ENCODE measurements around the gene HRH3. TPM values are rescaled to one million over a fixed set of nuclear protein-coding genes. Genes with fewer than 3 reads are reported as not detected.

Gene HRH3
- total RNA-seq (not detected), polyA plus RNA-seq (not detected), total RNA-seq (not detected)

- no peak within 1 kb of the TSS for H3K27ac Mint-ChIP-seq
- peak within 1 kb of the TSS in 9 of 10 donors; percentile 20 to 83 (median 47) for H3K4me3 Mint-ChIP-seq
- peaks cover 0 to 5% (median 3%) of the 10 kb centered on the region in 7 donors for H3K4me1 Mint-ChIP-seq
- ChIA-PET POLR2A (no interaction called here), CTCF (no interaction called here)
- Histone ChIP-seq H3K36me3 (ENCODE audit: control insufficient read depth in 2 of 3, insufficient read depth in 3 of 3, low read length in 3 of 3) (no peaks in the 10 kb centered on the region), H3K4me1 (ENCODE audit: control insufficient read depth in 2 of 2, insufficient read depth in 2 of 2, low read length in 2 of 2) (no peaks in the 10 kb centered on the region), H3K27me3 (ENCODE audit: control insufficient read depth in 2 of 2, insufficient read depth in 2 of 2, low read length in 2 of 2) (peaks cover 0 to 24% of the 10 kb centered on the region in 2 donors), H3K4me3 (ENCODE audit: low read length) (no peak within 1 kb of the TSS), H3K9me3 (ENCODE audit: control insufficient read depth in 2 of 3, low read length in 3 of 3) (no peaks in the 10 kb centered on the region), H3K27ac (ENCODE audit: low read depth, low read length) (no peak within 1 kb of the TSS)
- peak in 8 of 9 donors; percentile 25 to 69 (median 47) for DNase-seq
- H3K36me3 Mint-ChIP-seq, result no peaks in the 10 kb centered on the region
- peak; percentile 87 for ATAC-seq
- H3K9me3 Mint-ChIP-seq, result no peaks in the 10 kb centered on the region
- intact Hi-C loops (cut with micrococcal nuclease), result loop anchor here (1.0 to 2.0 kb wide), 2 partner anchors 18 to 19 kb away; partner anchors contain the start of gene OSBPL2 (in 2 of the 2)
- peaks cover 17 to 52% (median 30%) of the 10 kb centered on the region in 5 donors for H3K27me3 Mint-ChIP-seq
Measured at GRCh38 chr20:62219992-62220665, at the start of gene HRH3. TSS of gene HRH3 (minus strand) at chr20:62220278. CDS start at chr20:62219970, 308 bp downstream.

DNA sequence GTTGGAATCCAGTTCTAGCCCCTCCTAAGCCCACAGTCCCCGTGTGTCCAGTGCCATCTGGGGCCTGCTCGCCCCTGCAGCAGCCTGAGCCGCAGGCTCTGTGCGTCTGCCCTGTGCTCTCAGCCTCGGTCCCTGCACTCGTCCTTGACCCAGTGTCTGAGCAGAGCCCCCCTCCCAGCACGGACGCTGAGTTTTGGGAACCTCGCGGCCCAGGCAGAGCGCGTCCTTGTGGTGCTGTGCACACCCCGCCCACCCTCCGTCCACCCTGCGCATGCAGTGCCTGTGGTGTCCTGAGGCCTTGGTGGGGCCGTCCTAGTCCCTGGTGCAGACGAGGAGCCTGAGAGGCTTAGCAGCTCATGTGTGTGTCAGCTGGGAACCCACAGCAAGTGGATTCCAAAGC lies 49.8 kb upstream of the HRH3 start:
- Histone ChIP-seq H3K36me3 (ENCODE audit: control insufficient read depth in 2 of 3, insufficient read depth in 3 of 3, low read length in 3 of 3) (peaks cover 7 to 82% (median 13%) of the 10 kb centered on the region in 3 experiments), H3K4me1 (ENCODE audit: control insufficient read depth in 2 of 2, insufficient read depth in 2 of 2, low read length in 2 of 2) (no peaks in the 10 kb centered on the region), H3K9me3 (ENCODE audit: control insufficient read depth in 2 of 3, low read length in 3 of 3) (no peaks in the 10 kb centered on the region), H3K27me3 (ENCODE audit: control insufficient read depth in 2 of 2, insufficient read depth in 2 of 2, low read length in 2 of 2) (no peaks in the 10 kb centered on the region), H3K4me3 (ENCODE audit: low read length) (no peak overlapping the region), H3K27ac (ENCODE audit: low read depth, low read length) (no peak overlapping the region)
- Mint-ChIP-seq H3K4me1 (peaks cover 0 to 2% (median 0%) of the 10 kb centered on the region in 7 donors), H3K9me3 (peaks cover 0 to 1% (median 0%) of the 10 kb centered on the region in 11 donors), H3K36me3 (peaks cover 17 to 52% (median 21%) of the 10 kb centered on the region in 5 donors), H3K27ac (no peak overlapping the region), H3K27me3 (no peaks in the 10 kb centered on the region), H3K4me3 (no peak overlapping the region)
- intact Hi-C loops (cut with micrococcal nuclease), result no loop called here
- no peak for ATAC-seq
- no peak for DNase-seq
- ChIA-PET CTCF (no interaction called here), POLR2A (no interaction called here)

GRCh38 chr20:62269378-62269777 lies 49.3 kb upstream of the HRH3 start:
- H3K27me3 ChIP-seq (ENCODE audit: control insufficient read depth in 2 of 2, insufficient read depth in 2 of 2, low read length in 2 of 2), result no peaks in the 10 kb centered on the region
- Mint-ChIP-seq H3K4me1 (peaks cover 0 to 1% (median 0%) of the 10 kb centered on the region in 7 donors), H3K27ac (no peak overlapping the region), H3K27me3 (no peaks in the 10 kb centered on the region), H3K36me3 (peaks cover 20 to 55% (median 26%) of the 10 kb centered on the region in 5 donors), H3K9me3 (peaks cover 0 to 1% (median 0%) of the 10 kb centered on the region in 11 donors), H3K4me3 (no peak overlapping the region)
- no peak overlapping the region for H3K4me3 ChIP-seq (ENCODE audit: low read length)
- no peaks in the 10 kb centered on the region for H3K9me3 ChIP-seq (ENCODE audit: control insufficient read depth in 2 of 3, low read length in 3 of 3)
- H3K4me1 ChIP-seq (ENCODE audit: control insufficient read depth in 2 of 2, insufficient read depth in 2 of 2, low read length in 2 of 2), result no peaks in the 10 kb centered on the region
- ATAC-seq, result no peak
- peaks cover 7 to 84% (median 13%) of the 10 kb centered on the region in 3 experiments for H3K36me3 ChIP-seq (ENCODE audit: control insufficient read depth in 2 of 3, insufficient read depth in 3 of 3, low read length in 3 of 3)
- DNase-seq, result no peak
- intact Hi-C loops (cut with micrococcal nuclease), result no loop called here
- CTCF ChIA-PET, result no interaction called here
- POLR2A ChIA-PET, result no interaction called here
- H3K27ac ChIP-seq (ENCODE audit: low read depth, low read length), result no peak overlapping the region

DNA sequence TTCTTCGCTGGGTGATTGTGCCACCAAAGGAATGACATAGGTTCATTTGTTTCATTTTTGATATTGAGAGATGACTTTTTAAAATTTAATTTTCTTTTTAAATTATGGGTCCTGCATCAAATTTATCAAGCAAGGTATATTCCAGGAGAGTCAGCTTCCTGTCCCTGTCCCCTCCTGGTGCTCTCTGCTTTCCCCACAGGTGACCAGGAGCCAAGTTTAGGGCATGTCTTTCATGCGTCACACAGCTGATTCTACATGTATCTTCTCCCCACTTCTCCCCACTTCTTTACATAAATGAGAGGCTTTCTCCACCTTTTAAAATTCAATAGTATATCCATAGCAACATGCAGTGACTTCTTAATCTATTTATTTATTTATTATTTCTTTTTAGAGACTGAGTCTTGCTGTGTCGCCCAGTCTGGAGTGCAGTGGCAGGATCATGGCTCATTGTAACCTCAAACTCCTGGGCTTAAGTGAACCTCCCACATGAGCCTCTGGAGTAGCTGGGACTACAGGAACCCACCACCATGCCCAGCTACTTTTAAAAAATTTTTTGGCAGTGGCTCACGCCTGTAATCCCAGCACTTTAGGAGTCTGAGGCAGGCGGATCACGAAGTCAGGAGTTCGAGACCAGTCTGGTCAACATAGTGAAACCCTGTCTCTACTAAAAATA lies 48.3 kb upstream of the HRH3 start:
- CTCF ChIA-PET, result no interaction called here
- intact Hi-C loops (cut with micrococcal nuclease), result no loop called here
- POLR2A ChIA-PET, result no interaction called here
- Histone ChIP-seq H3K27ac (ENCODE audit: low read depth, low read length) (no peak overlapping the region), H3K27me3 (ENCODE audit: control insufficient read depth in 2 of 2, insufficient read depth in 2 of 2, low read length in 2 of 2) (no peaks in the 10 kb centered on the region), H3K4me1 (ENCODE audit: control insufficient read depth in 2 of 2, insufficient read depth in 2 of 2, low read length in 2 of 2) (no peaks in the 10 kb centered on the region), H3K9me3 (ENCODE audit: control insufficient read depth in 2 of 3, low read length in 3 of 3) (no peaks in the 10 kb centered on the region), H3K4me3 (ENCODE audit: low read length) (no peak overlapping the region), H3K36me3 (ENCODE audit: control insufficient read depth in 2 of 3, insufficient read depth in 3 of 3, low read length in 3 of 3) (peaks cover 4 to 84% (median 13%) of the 10 kb centered on the region in 3 experiments)
- DNase-seq (no peak), ATAC-seq (no peak)
- H3K27ac Mint-ChIP-seq, result no peak overlapping the region
- H3K9me3 Mint-ChIP-seq, result peaks cover 0 to 1% (median 0%) of the 10 kb centered on the region in 11 donors
- no peaks in the 10 kb centered on the region for H3K4me1 Mint-ChIP-seq
- H3K4me3 Mint-ChIP-seq, result no peak overlapping the region
- H3K27me3 Mint-ChIP-seq, result no peaks in the 10 kb centered on the region
- peaks cover 12 to 53% (median 24%) of the 10 kb centered on the region in 5 donors for H3K36me3 Mint-ChIP-seq

- CTCF ChIA-PET, result no interaction called here
- POLR2A ChIA-PET, result no interaction called here
- H3K27ac Mint-ChIP-seq, result no peak overlapping the region
- DNase-seq (no peak), ATAC-seq (no peak)
- no peak overlapping the region for H3K27ac ChIP-seq (ENCODE audit: low read depth, low read length)
- no peaks in the 10 kb centered on the region for H3K4me1 ChIP-seq (ENCODE audit: control insufficient read depth in 2 of 2, insufficient read depth in 2 of 2, low read length in 2 of 2)
- peaks cover 0 to 84% (median 12%) of the 10 kb centered on the region in 3 experiments for H3K36me3 ChIP-seq (ENCODE audit: control insufficient read depth in 2 of 3, insufficient read depth in 3 of 3, low read length in 3 of 3)
- H3K27me3 ChIP-seq (ENCODE audit: control insufficient read depth in 2 of 2, insufficient read depth in 2 of 2, low read length in 2 of 2), result no peaks in the 10 kb centered on the region
- no peak overlapping the region for H3K4me3 ChIP-seq (ENCODE audit: low read length)
- H3K9me3 Mint-ChIP-seq, result peaks cover 0 to 1% (median 0%) of the 10 kb centered on the region in 11 donors
- no peaks in the 10 kb centered on the region for H3K4me1 Mint-ChIP-seq
- peaks cover 13 to 52% (median 18%) of the 10 kb centered on the region in 5 donors for H3K36me3 Mint-ChIP-seq
- no peaks in the 10 kb centered on the region for H3K9me3 ChIP-seq (ENCODE audit: control insufficient read depth in 2 of 3, low read length in 3 of 3)
- no peak overlapping the region for H3K4me3 Mint-ChIP-seq
- intact Hi-C loops (cut with micrococcal nuclease), result no loop called here
- no peaks in the 10 kb centered on the region for H3K27me3 Mint-ChIP-seq
Measured at GRCh38 chr20:62267543-62267942, 47.5 kb upstream of the HRH3 start.

GRCh38 chr20:62266851-62267250 lies 46.8 kb upstream of the HRH3 start:
- H3K9me3 Mint-ChIP-seq, result peaks cover 0 to 1% (median 0%) of the 10 kb centered on the region in 11 donors
- Histone ChIP-seq H3K4me1 (ENCODE audit: control insufficient read depth in 2 of 2, insufficient read depth in 2 of 2, low read length in 2 of 2) (no peaks in the 10 kb centered on the region), H3K4me3 (ENCODE audit: low read length) (no peak overlapping the region), H3K27ac (ENCODE audit: low read depth, low read length) (no peak overlapping the region), H3K9me3 (ENCODE audit: control insufficient read depth in 2 of 3, low read length in 3 of 3) (no peaks in the 10 kb centered on the region), H3K36me3 (ENCODE audit: control insufficient read depth in 2 of 3, insufficient read depth in 3 of 3, low read length in 3 of 3) (peaks cover 0 to 84% (median 17%) of the 10 kb centered on the region in 3 experiments), H3K27me3 (ENCODE audit: control insufficient read depth in 2 of 2, insufficient read depth in 2 of 2, low read length in 2 of 2) (no peaks in the 10 kb centered on the region)
- no peak overlapping the region for H3K27ac Mint-ChIP-seq
- ChIA-PET POLR2A (no interaction called here), CTCF (no interaction called here)
- no peak overlapping the region for H3K4me3 Mint-ChIP-seq
- intact Hi-C loops (cut with micrococcal nuclease), result no loop called here
- H3K27me3 Mint-ChIP-seq, result no peaks in the 10 kb centered on the region
- no peak for ATAC-seq
- no peaks in the 10 kb centered on the region for H3K4me1 Mint-ChIP-seq
- no peak for DNase-seq
- peaks cover 13 to 49% (median 19%) of the 10 kb centered on the region in 5 donors for H3K36me3 Mint-ChIP-seq

Measured in naive thymus-derived CD4-positive, alpha-beta T cell (primary cell).